OCI-LY1 (cell line): ENCODE measurements around the gene SLC47A1.

Source experiments
- CTCF ChIP-seq: fragments of 200-600 bp; sonication (generic), shearing (Covaris generic); IDR thresholded peaks from 2 replicates; pipeline ENCODE4 v1.5.1; 2017; ENCODE audit warnings: mild to moderate bottlenecking, antibody characterized with exemption, low read length, moderate library complexity, mixed read lengths
- EZH2 ChIP-seq: fragments of 200-600 bp; sonication (generic), shearing (Covaris generic); IDR thresholded peaks from 2 replicates; pipeline ENCODE4 v1.8.0; 2017; ENCODE audit warnings: borderline replicate concordance, mixed run types, mild to moderate bottlenecking, antibody characterized with exemption, low read length, moderate library complexity, mixed read lengths

DNA sequence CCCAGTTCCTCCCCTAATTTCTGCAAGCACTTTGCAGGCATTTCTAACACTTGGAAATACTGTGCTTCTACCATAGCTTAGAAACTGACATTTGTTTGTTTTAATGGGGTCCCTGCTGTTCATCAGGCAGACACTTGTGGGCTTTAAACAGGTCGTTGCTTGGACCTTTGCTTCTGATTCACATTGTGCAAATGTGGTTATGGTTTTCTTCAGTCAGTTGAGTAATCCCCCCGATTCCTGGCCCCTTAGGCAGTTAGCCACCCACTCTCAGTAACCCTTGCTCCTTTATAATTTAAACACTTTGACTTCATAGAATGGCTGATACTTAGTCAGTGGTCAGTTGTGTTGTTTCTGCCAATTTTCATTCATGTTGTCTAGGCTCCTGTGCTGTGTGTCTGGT, 39.4 kb downstream of the SLC47A1 start:
- no peak for TF ChIP-seq EZH2
- TF ChIP-seq CTCF, result no peak
